K562 (cell line): ENCODE results near the gene TP53I13. TPM values are rescaled to one million over a fixed set of nuclear protein-coding genes. Genes with fewer than 3 reads are reported as not detected.

Experiments used
- BACH1 ChIP-seq: fragments of 200-800 bp; sonication (Bioruptor generic); IDR thresholded peaks from 2 replicates; pipeline ENCODE4 v1.6.1; 2016; ENCODE audit warnings: missing genetic modification characterization, missing compliant biosample characterization
- BRD4 ChIP-seq: fragments of 200-600 bp; sonication (generic); IDR thresholded peaks from 2 replicates; pipeline ENCODE4 v1.6.1; 2017; ENCODE audit warnings: inconsistent platforms
- CBX3 ChIP-seq, 2 experiments: IDR thresholded peaks; 1 replicate in 1 of 2; 2 replicates in 1 of 2; pipeline ENCODE4 v1.6.1; 2012; ENCODE audit warnings: inconsistent platforms in 2 of 2, low read length in 2 of 2, borderline replicate concordance in 1 of 2, control low read depth in 1 of 2
- FOXK1 ChIP-seq: sonication (generic); formaldehyde crosslinking; IDR thresholded peaks from 2 replicates; pipeline ENCODE4 v1.8.0; 2022; ENCODE audit warnings: missing genetic modification reagents, mild to moderate bottlenecking, borderline replicate concordance
- HOXB6 ChIP-seq: fragments of 250-450 bp; sonication (Bioruptor Pico); IDR thresholded peaks from 2 replicates; pipeline ENCODE4 v1.5.1; 2022; ENCODE audit warnings: mild to moderate bottlenecking, borderline replicate concordance
- MED1 ChIP-seq: sonication (generic); formaldehyde crosslinking; IDR thresholded peaks from 2 replicates; pipeline ENCODE4 v1.8.1; 2023; ENCODE audit warnings: missing genetic modification reagents, borderline replicate concordance
- MEF2A ChIP-seq: IDR thresholded peaks from 2 replicates; pipeline ENCODE4 v1.6.1; 2011; ENCODE audit warnings: low read depth, mild to moderate bottlenecking, low read length, moderate library complexity; ENCODE audit not compliant: control insufficient read depth
- POLR2H ChIP-seq: IDR thresholded peaks from 2 replicates; pipeline ENCODE4 v1.6.1; 2016; ENCODE audit warnings: missing genetic modification characterization, low read depth, mild to moderate bottlenecking, control low read depth, missing compliant biosample characterization, moderate library complexity
- SNRNP70 ChIP-seq: fragments of 200-400 bp; formaldehyde crosslinking; optimal IDR thresholded peaks from 2 replicates; pipeline ENCODE3; 2017; ENCODE audit warnings: low read depth, low read length
- TCF7L2 ChIP-seq: fragments of 150-350 bp; IDR thresholded peaks from 2 replicates; pipeline ENCODE4 v1.6.1; 2016; ENCODE audit warnings: low read depth, mild to moderate bottlenecking, low read length, moderate library complexity
- TEAD1 ChIP-seq, 2 experiments: fragments of 450-650 bp in 1 of 2; sonication (generic) in 1 of 2; formaldehyde crosslinking; IDR thresholded peaks; 2 replicates each; pipeline versions ENCODE4 v1.4.0 to v1.8.0; 2020 to 2022; ENCODE audit warnings: mild to moderate bottlenecking in 2 of 2, missing genetic modification reagents in 1 of 2
- ZNF146 ChIP-seq: IDR thresholded peaks from one replicate; pipeline ENCODE4 v1.6.1; 2018; ENCODE audit warnings: missing compliant biosample characterization; ENCODE audit not compliant: unreplicated experiment
- ZNF444 ChIP-seq: fragments of 250-450 bp; sonication (Bioruptor Pico); IDR thresholded peaks from 2 replicates; pipeline ENCODE4 v1.4.0; 2020; ENCODE audit warnings: mild to moderate bottlenecking, moderate library complexity
- ZNF668 ChIP-seq: fragments of 250-450 bp; sonication (Bioruptor Pico); IDR thresholded peaks from 2 replicates; pipeline ENCODE4 v1.8.0; 2022; ENCODE audit warnings: mild to moderate bottlenecking, inconsistent platforms
- polyA plus RNA-seq, 8 experiments: library from polyadenylated mRNA; depleted of rRNA in 4 of 8; stranded (reverse) in 5 of 8; unstranded in 3 of 8; fragments of >200 nt; fragmentation: Nextera tagmentation in 2 of 8; fragmentation: Illumina TruSeq in 1 of 8; extraction: Ambion mirVana in 2 of 8; extraction: Trizol in 1 of 8; gene quantifications; 2 replicates each; pipeline versions ENCODE4 v1.2.1 to v1.2.3, GENCODE V29; 2011 to 2014; ENCODE audit warnings: inconsistent platforms in 1 of 8, missing spikeins in 1 of 8
- total RNA-seq, 7 experiments: library from RNA; depleted of rRNA in 6 of 7; stranded (reverse); fragments of >200 nt in 6 of 7; fragmentation: Illumina TruSeq in 2 of 7; extraction: Trizol in 2 of 7; gene quantifications; 2 replicates each; pipeline versions ENCODE4 v1.2.1 to v1.2.3, GENCODE V29; 2011 to 2021; ENCODE audit warnings: low replicate concordance in 1 of 7
- TF ChIP-seq, protein P1 (sequence below): sonication (generic); formaldehyde crosslinking; IDR thresholded peaks from 2 replicates; pipeline ENCODE4 v1.8.0; 2023; ENCODE audit warnings: mild to moderate bottlenecking, missing genetic modification reagents
- TF ChIP-seq, protein P2 (sequence below): sonication (generic); formaldehyde crosslinking; IDR thresholded peaks from 2 replicates; pipeline ENCODE4 v1.4.0; 2020; ENCODE audit warnings: mild to moderate bottlenecking, missing genetic modification reagents
- TF ChIP-seq, protein P3 (sequence below): fragments of 450-650 bp; formaldehyde crosslinking; conservative IDR thresholded peaks from 2 replicates; pipeline ENCODE4 v1.4.0; 2022; ENCODE audit warnings: mild to moderate bottlenecking, missing genetic modification characterization
- TF ChIP-seq, protein P4 (sequence below), 2 experiments: IDR thresholded peaks in 1 of 2; conservative IDR thresholded peaks in 1 of 2; 2 replicates each; pipeline ENCODE4 v1.6.1; 2016; ENCODE audit warnings: low read depth in 2 of 2, mild to moderate bottlenecking in 1 of 2, missing compliant biosample characterization in 1 of 2, missing genetic modification characterization in 1 of 2, moderate library complexity in 1 of 2
- TF ChIP-seq, protein P5 (sequence below): sonication (generic); formaldehyde crosslinking; IDR thresholded peaks from 2 replicates; pipeline ENCODE4 v1.8.0; 2022; ENCODE audit warnings: mild to moderate bottlenecking, missing genetic modification reagents

Gene TP53I13
- total and polyA plus RNA-seq, 9 of the 15 experiments (the other 6 are each of a cell fraction or from before 2014, with no cell fraction given), result 0.08 to 28.3 (median 9.1) TPM

DNA sequence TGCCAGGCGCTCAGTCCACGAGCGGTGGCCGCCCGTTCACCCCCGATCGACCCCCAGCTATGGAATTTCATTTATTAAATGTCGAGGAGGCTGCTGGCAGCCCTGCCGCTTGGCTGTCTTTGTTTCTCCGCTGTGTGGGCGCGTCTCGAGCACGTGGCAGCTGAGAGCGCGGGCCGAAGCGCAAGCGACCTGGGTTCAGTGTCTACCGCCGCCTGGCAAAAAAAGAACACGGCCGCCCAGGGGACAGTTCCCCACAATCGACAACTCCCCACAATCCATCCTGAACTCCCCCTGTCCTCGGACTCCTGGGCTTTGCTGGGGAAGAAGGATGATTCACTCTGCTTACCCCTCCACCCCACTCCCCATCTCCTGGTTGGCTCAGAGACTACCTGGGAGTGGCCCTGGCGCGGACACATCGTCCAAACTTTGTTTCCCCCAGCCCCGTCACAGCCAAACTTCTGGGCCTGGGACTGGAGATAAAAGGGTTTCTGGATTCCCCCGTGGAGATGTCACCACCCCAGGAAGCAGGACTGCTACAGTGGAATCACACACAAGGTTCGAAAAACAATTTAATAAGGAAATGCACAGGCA, 22.7 kb downstream of the TP53I13 start (continued):
- TF ChIP-seq MEF2A (no peak), ZNF146 (no peak), CBX3 (IDR thresholded peaks at IDR 0.05; ENCODE audit: borderline replicate concordance in 1 of 2, low read length in 2 of 2) (no peak), HOXB6 (CRISPR knock-in tag) (no peak), ZNF444 (CRISPR knock-in tag) (no peak), BACH1 (tag) (no peak), TCF7L2 (no peak), POLR2H (no peak), ZNF668 (CRISPR knock-in tag) (no peak), MED1 (CRISPR knock-in tag) (no peak), TEAD1 (CRISPR knock-in tag; IDR thresholded peaks at IDR 0.05) (0 out of 4 replicates have a peak, but pooled peaks of 1 of the 2 experiments have one; percentile 49), FOXK1 (CRISPR knock-in tag) (no peak), BRD4 (no peak), SNRNP70 (no peak)
- TF ChIP-seq, protein P1, sequence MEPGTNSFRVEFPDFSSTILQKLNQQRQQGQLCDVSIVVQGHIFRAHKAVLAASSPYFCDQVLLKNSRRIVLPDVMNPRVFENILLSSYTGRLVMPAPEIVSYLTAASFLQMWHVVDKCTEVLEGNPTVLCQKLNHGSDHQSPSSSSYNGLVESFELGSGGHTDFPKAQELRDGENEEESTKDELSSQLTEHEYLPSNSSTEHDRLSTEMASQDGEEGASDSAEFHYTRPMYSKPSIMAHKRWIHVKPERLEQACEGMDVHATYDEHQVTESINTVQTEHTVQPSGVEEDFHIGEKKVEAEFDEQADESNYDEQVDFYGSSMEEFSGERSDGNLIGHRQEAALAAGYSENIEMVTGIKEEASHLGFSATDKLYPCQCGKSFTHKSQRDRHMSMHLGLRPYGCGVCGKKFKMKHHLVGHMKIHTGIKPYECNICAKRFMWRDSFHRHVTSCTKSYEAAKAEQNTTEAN (CRISPR knock-in tag), result no peak
- TF ChIP-seq, protein P2, sequence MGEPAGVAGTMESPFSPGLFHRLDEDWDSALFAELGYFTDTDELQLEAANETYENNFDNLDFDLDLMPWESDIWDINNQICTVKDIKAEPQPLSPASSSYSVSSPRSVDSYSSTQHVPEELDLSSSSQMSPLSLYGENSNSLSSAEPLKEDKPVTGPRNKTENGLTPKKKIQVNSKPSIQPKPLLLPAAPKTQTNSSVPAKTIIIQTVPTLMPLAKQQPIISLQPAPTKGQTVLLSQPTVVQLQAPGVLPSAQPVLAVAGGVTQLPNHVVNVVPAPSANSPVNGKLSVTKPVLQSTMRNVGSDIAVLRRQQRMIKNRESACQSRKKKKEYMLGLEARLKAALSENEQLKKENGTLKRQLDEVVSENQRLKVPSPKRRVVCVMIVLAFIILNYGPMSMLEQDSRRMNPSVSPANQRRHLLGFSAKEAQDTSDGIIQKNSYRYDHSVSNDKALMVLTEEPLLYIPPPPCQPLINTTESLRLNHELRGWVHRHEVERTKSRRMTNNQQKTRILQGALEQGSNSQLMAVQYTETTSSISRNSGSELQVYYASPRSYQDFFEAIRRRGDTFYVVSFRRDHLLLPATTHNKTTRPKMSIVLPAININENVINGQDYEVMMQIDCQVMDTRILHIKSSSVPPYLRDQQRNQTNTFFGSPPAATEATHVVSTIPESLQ (CRISPR knock-in tag), result 0 out of 2 replicates have a peak, but pooled peaks have one; percentile 19
- TF ChIP-seq, protein P3, sequence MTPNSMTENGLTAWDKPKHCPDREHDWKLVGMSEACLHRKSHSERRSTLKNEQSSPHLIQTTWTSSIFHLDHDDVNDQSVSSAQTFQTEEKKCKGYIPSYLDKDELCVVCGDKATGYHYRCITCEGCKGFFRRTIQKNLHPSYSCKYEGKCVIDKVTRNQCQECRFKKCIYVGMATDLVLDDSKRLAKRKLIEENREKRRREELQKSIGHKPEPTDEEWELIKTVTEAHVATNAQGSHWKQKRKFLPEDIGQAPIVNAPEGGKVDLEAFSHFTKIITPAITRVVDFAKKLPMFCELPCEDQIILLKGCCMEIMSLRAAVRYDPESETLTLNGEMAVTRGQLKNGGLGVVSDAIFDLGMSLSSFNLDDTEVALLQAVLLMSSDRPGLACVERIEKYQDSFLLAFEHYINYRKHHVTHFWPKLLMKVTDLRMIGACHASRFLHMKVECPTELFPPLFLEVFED (CRISPR knock-in tag), result no peak
- TF ChIP-seq, protein P4, sequence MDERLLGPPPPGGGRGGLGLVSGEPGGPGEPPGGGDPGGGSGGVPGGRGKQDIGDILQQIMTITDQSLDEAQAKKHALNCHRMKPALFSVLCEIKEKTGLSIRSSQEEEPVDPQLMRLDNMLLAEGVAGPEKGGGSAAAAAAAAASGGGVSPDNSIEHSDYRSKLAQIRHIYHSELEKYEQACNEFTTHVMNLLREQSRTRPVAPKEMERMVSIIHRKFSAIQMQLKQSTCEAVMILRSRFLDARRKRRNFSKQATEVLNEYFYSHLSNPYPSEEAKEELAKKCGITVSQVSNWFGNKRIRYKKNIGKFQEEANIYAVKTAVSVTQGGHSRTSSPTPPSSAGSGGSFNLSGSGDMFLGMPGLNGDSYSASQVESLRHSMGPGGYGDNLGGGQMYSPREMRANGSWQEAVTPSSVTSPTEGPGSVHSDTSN (CRISPR knock-in tag; IDR thresholded peaks at IDR 0.05; ENCODE audit: low read depth), result no peak
- TF ChIP-seq, protein P4 (tag; conservative IDR thresholded peaks at IDR 0.05; ENCODE audit: low read depth), result no peak
- TF ChIP-seq, protein P5, sequence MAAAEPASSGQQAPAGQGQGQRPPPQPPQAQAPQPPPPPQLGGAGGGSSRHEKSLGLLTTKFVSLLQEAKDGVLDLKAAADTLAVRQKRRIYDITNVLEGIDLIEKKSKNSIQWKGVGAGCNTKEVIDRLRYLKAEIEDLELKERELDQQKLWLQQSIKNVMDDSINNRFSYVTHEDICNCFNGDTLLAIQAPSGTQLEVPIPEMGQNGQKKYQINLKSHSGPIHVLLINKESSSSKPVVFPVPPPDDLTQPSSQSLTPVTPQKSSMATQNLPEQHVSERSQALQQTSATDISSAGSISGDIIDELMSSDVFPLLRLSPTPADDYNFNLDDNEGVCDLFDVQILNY (CRISPR knock-in tag), result no peak
